ENCODE data around the gene ZFAND6. TPM values are rescaled to one million over a fixed set of nuclear protein-coding genes. Genes with fewer than 3 reads are reported as not detected.

Gene ZFAND6
- total RNA-seq, 1 donor from 2014 or later: 80.1 TPM

DNA sequence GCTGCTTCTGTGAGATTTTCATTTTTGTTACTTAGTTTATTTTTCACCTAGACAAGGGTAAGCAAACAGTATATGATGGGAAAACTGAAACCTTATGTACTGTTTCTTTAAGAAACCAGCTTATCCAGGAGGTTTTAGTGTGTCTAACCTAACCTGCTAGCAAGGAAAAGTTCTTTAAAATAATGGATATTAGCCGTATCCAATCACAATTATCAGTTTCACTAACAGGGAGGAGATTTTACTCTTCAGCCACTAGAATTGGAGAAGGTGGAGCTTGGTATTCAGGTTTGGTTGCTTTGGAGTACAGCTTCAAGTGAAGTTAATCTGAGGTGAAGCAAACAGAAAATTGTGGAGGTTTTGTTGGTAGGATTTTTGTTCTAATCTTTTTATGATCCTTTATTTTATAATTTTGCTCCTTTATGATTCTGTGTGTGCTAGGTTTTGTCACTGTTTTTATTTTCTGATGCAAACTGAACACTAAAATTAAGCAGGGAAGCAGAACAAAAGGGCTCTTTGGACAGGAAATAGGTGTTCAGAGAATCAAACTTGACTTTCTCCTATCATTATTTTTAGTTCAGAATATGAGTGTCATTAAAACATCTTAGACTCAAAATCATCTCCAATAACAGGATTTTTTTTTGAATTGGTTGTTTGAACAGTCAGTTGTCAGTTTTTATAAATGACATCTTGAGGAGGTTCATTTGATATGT, 13.0 kb downstream of the ZFAND6 start:
- Mint-ChIP-seq H3K4me3 (ENCODE audit: unreplicated experiment) (peak overlapping the region; percentile 85), H3K9me3 (ENCODE audit: unreplicated experiment) (no peaks in the 10 kb centered on the region), H3K27me3 (ENCODE audit: unreplicated experiment) (no peaks in the 10 kb centered on the region), H3K4me1 (ENCODE audit: low read depth, unreplicated experiment) (peaks cover 25% of the 10 kb centered on the region), H3K27ac (ENCODE audit: unreplicated experiment) (peak overlapping the region; percentile 67), H3K36me3 (ENCODE audit: unreplicated experiment) (no peaks in the 10 kb centered on the region)
- no peak for DNase-seq
- TF ChIP-seq, protein P1, sequence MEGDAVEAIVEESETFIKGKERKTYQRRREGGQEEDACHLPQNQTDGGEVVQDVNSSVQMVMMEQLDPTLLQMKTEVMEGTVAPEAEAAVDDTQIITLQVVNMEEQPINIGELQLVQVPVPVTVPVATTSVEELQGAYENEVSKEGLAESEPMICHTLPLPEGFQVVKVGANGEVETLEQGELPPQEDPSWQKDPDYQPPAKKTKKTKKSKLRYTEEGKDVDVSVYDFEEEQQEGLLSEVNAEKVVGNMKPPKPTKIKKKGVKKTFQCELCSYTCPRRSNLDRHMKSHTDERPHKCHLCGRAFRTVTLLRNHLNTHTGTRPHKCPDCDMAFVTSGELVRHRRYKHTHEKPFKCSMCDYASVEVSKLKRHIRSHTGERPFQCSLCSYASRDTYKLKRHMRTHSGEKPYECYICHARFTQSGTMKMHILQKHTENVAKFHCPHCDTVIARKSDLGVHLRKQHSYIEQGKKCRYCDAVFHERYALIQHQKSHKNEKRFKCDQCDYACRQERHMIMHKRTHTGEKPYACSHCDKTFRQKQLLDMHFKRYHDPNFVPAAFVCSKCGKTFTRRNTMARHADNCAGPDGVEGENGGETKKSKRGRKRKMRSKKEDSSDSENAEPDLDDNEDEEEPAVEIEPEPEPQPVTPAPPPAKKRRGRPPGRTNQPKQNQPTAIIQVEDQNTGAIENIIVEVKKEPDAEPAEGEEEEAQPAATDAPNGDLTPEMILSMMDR (IDR thresholded peaks at IDR 0.05; ENCODE audit: partially characterized antibody, unreplicated experiment): no peak

DNA sequence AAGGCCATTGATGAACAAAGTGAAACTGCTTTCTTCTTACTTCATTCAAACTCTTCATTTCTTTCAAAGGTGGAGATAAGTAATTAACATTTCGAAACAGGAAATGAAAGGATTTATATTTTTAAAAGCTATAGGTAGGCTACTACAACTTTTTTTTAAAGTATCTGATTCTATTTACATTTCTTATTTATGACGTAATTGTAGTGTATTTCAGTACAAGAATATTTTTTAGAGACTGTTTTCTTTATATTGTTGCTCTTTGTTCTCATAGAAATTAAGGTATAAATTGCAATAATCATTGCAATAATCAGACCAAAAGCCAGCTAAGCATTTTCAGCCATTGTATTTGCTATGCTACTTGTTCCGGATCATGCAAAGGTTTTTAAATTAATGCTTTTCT, 13.7 kb downstream of the ZFAND6 start:
- peak overlapping the region; percentile 84 for H3K4me3 Mint-ChIP-seq (ENCODE audit: unreplicated experiment)

DNA sequence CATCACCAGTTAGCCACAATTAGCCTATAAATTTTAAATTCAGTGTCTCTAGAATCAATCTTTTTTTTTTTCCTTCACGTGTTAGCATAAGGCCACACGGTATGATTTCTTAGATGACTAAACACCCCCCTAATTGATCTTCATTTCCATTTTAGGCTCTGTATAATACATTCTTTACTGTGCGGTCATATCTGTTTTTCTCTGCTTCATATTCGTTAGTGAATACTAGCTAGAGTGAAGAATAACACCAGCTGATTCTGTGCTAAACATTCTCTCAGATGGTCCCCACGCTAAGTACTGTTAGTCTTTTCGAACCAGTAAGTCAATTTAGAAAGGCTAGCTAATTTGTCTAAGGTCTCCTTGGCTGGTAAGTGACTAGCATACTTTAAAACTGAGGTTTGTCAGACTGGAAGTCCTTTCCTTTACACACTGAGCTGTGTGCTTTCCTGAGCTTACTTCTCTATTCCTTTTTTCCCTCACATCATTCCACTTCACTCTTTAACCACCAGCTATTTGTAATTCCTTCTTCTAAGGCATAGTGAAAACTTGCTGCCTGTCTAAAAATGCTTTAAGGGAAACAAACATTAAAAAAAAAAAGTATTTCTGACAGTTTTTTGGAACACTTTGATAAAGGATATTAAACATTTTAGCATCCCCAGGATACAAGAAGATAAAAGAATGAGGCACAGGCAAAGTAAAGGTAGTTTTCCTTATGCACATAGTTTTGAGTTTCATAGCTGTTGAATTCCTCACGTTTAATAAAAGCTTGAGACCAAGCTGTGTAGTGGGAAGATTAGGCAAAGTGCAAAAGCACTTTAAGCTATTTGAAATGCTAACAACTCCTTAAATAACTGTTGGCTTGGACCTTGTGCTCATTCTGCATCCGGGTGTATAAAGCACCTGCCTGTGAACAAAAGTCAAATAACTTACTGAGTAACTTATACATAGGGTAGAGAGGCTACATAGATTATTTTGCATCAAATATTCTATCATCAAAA, 17.1 kb downstream of the ZFAND6 start:
- Mint-ChIP-seq H3K27ac (ENCODE audit: unreplicated experiment) (peak overlapping the region; percentile 15), H3K9me3 (ENCODE audit: unreplicated experiment) (no peaks in the 10 kb centered on the region), H3K27me3 (ENCODE audit: unreplicated experiment) (no peaks in the 10 kb centered on the region), H3K4me1 (ENCODE audit: low read depth, unreplicated experiment) (peaks cover 19% of the 10 kb centered on the region), H3K36me3 (ENCODE audit: unreplicated experiment) (no peaks in the 10 kb centered on the region), H3K4me3 (ENCODE audit: unreplicated experiment) (peak overlapping the region; percentile 9)
- TF ChIP-seq, protein P1 (IDR thresholded peaks at IDR 0.05; ENCODE audit: partially characterized antibody, unreplicated experiment): no peak
- no peak for DNase-seq

More for the DNA sequence above, 13.7 kb downstream of the ZFAND6 start:
- Mint-ChIP-seq H3K36me3 (ENCODE audit: unreplicated experiment) (no peaks in the 10 kb centered on the region), H3K27me3 (ENCODE audit: unreplicated experiment) (no peaks in the 10 kb centered on the region), H3K27ac (ENCODE audit: unreplicated experiment) (no peak overlapping the region), H3K4me1 (ENCODE audit: low read depth, unreplicated experiment) (peaks cover 25% of the 10 kb centered on the region), H3K9me3 (ENCODE audit: unreplicated experiment) (no peaks in the 10 kb centered on the region)
- TF ChIP-seq, protein P1 (IDR thresholded peaks at IDR 0.05; ENCODE audit: partially characterized antibody, unreplicated experiment): no peak
- no peak for DNase-seq

DNA sequence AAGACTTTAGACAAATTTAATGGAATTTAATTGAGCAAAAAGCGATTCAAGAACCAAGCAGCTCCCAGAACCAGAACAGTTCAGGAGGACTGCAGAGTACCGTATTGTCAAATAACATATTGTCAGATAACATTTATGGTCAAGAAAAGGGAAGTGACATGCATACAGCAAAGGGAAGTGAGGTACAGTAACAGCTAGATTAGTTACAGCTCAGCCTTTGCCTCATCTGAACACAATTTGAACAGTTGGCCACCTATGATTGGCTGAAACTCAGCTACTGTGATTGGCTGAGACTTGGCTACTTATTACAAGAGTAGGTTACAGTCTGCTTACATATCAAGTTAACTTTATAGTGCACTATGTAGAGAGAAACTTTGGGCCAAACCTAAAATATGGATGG, 21.9 kb downstream of the ZFAND6 start:
- H3K27me3 Mint-ChIP-seq (ENCODE audit: unreplicated experiment): no peaks in the 10 kb centered on the region
- no peak overlapping the region for H3K27ac Mint-ChIP-seq (ENCODE audit: unreplicated experiment)
- H3K36me3 Mint-ChIP-seq (ENCODE audit: unreplicated experiment): no peaks in the 10 kb centered on the region
- H3K9me3 Mint-ChIP-seq (ENCODE audit: unreplicated experiment): no peaks in the 10 kb centered on the region
- DNase-seq: no peak
- TF ChIP-seq, protein P1 (IDR thresholded peaks at IDR 0.05; ENCODE audit: partially characterized antibody, unreplicated experiment): no peak
- peaks cover 10% of the 10 kb centered on the region for H3K4me1 Mint-ChIP-seq (ENCODE audit: low read depth, unreplicated experiment)
- no peak overlapping the region for H3K4me3 Mint-ChIP-seq (ENCODE audit: unreplicated experiment)
